SK-N-SH (cell line): ENCODE data around the gene ABCA1. TPM values are rescaled to one million over a fixed set of nuclear protein-coding genes. Genes with fewer than 3 reads are reported as not detected.

Experiments
- CTCF ChIA-PET: fragments of 300-600, 350-600 bp; formaldehyde crosslinking; extraction: SDS; loops from one replicate; lab custom pipeline; 2021; lab: Yijun Ruan, JAX
- POLR2A ChIA-PET: fragments of 350-600 bp; sonication (Branson Sonifier 250); formaldehyde crosslinking; extraction: SDS; loops from one replicate; lab custom pipeline; 2020; ENCODE audit warnings: antibody characterized with exemption, inconsistent platforms; lab: Yijun Ruan, JAX
- DNase-seq: peaks from one replicate; pipeline ENCODE4 v3.0.0; 2012
- H2AFZ ChIP-seq: fragments of 200-600 bp; sonication (generic); 2 replicates; pipeline ENCODE4 v1.8.1; 2016; ENCODE audit warnings: antibody characterized with exemption, mild to moderate bottlenecking, low read depth
- H3F3A ChIP-seq: fragments of 200-600 bp; sonication (generic); replicated peaks from 2 replicates; pipeline ENCODE3; 2016; ENCODE audit warnings: antibody characterized with exemption, mild to moderate bottlenecking; ENCODE audit not compliant: insufficient read depth
- H3K27ac ChIP-seq, 2 experiments: fragments of 200-500 bp in 1 of 2; fragments of 200-600 bp in 1 of 2; sonication (Bioruptor generic) in 1 of 2; sonication (generic), shearing (Covaris generic) in 1 of 2; 2 replicates each; pipeline versions ENCODE4 v1.5.1 to v1.6.1; 2014 to 2016; ENCODE audit warnings: low read depth in 2 of 2, inconsistent platforms in 1 of 2, low read length in 1 of 2, mild to moderate bottlenecking in 1 of 2, mixed read lengths in 1 of 2
- H3K27me3 ChIP-seq: fragments of 200-600 bp; sonication (generic), shearing (Covaris generic); 2 replicates; pipeline ENCODE4 v1.6.1; 2016; ENCODE audit warnings: mixed run types; ENCODE audit not compliant: insufficient read depth
- H3K36me3 ChIP-seq, 2 experiments: fragments of 200-500 bp in 1 of 2; fragments of 200-600 bp in 1 of 2; sonication (Bioruptor generic) in 1 of 2; sonication (generic) in 1 of 2; replicated peaks in 1 of 2; 2 replicates each; pipeline versions ENCODE3 to v1.5.1; 2014 to 2016; ENCODE audit warnings: low read length in 1 of 2, mild to moderate bottlenecking in 1 of 2; ENCODE audit not compliant: insufficient read depth in 2 of 2, control insufficient read depth in 1 of 2
- H3K4me1 ChIP-seq, 2 experiments: fragments of 200-500 bp in 1 of 2; fragments of 200-600 bp in 1 of 2; sonication (Bioruptor generic) in 1 of 2; sonication (generic), shearing (Covaris generic) in 1 of 2; 2 replicates each; pipeline versions ENCODE4 v1.5.1 to v1.6.1; 2014 to 2016; ENCODE audit warnings: low read depth in 1 of 2, low read length in 1 of 2, mixed run types in 1 of 2; ENCODE audit not compliant: insufficient read depth in 2 of 2, control insufficient read depth in 1 of 2
- H3K4me2 ChIP-seq: fragments of 200-600 bp; sonication (generic), shearing (Covaris generic); 2 replicates; pipeline ENCODE4 v1.6.1; 2017; ENCODE audit warnings: mixed run types
- H3K4me3 ChIP-seq, 2 experiments: fragments of 200-500 bp in 1 of 2; fragments of 200-600 bp in 1 of 2; sonication (Bioruptor generic) in 1 of 2; sonication (generic), shearing (Covaris generic) in 1 of 2; 2 replicates each; pipeline versions ENCODE4 v1.5.1 to v1.8.1; 2014 to 2016; ENCODE audit warnings: low read depth in 2 of 2, inconsistent platforms in 1 of 2, low read length in 1 of 2, mild to moderate bottlenecking in 1 of 2, mixed read lengths in 1 of 2, moderate library complexity in 1 of 2
- H3K79me2 ChIP-seq: fragments of 200-600 bp; sonication (generic); 2 replicates; pipeline ENCODE4 v1.8.1; 2017; ENCODE audit warnings: mild to moderate bottlenecking; ENCODE audit not compliant: insufficient read depth
- H3K9ac ChIP-seq: fragments of 200-600 bp; sonication (generic); 2 replicates; pipeline ENCODE4 v1.6.1; 2017; ENCODE audit warnings: mixed run types
- H3K9me2 ChIP-seq: fragments of 200-600 bp; sonication (generic); 2 replicates; pipeline ENCODE4 v1.6.1; 2017; ENCODE audit warnings: mixed run types
- H3K9me3 ChIP-seq: fragments of 200-600 bp; sonication (generic); 2 replicates; pipeline ENCODE4 v1.6.1; 2017; ENCODE audit warnings: mixed run types, mild to moderate bottlenecking, moderate library complexity
- H4K20me1 ChIP-seq: fragments of 200-600 bp; sonication (generic); 2 replicates; pipeline ENCODE4 v1.6.1; 2017; ENCODE audit warnings: mild to moderate bottlenecking, mixed run types; ENCODE audit not compliant: insufficient read depth
- CHD2 ChIP-seq: fragments of 150-350 bp; IDR thresholded peaks from 2 replicates; pipeline ENCODE4 v1.6.1; 2018; ENCODE audit warnings: low read length; ENCODE audit not compliant: partially characterized antibody
- CTCF ChIP-seq: fragments of 200-600 bp; sonication (generic); IDR thresholded peaks from 2 replicates; pipeline ENCODE4 v1.6.1; 2017; ENCODE audit warnings: antibody characterized with exemption, mild to moderate bottlenecking, moderate library complexity
- EP300 ChIP-seq, 2 experiments: IDR thresholded peaks; 2 replicates each; pipeline versions ENCODE4 v1.4.0 to v1.6.1; 2012; ENCODE audit warnings: borderline replicate concordance in 1 of 2, low read depth in 1 of 2, low read length in 1 of 2
- FOXJ3 ChIP-seq: sonication (generic); formaldehyde crosslinking; IDR thresholded peaks from 2 replicates; pipeline ENCODE4 v1.5.1; 2020; ENCODE audit warnings: mild to moderate bottlenecking, missing genetic modification reagents
- GATA2 ChIP-seq: sonication (generic); formaldehyde crosslinking; IDR thresholded peaks from 2 replicates; pipeline ENCODE4 v1.5.0; 2020; ENCODE audit warnings: mild to moderate bottlenecking, missing genetic modification reagents
- MAX ChIP-seq: IDR thresholded peaks from 2 replicates; pipeline ENCODE4 v1.4.0; 2012; ENCODE audit warnings: low read depth
- POLR2AphosphoS5 ChIP-seq: IDR thresholded peaks from 2 replicates; pipeline ENCODE4 v1.6.1; 2012; ENCODE audit warnings: low read depth, low read length
- RCOR1 ChIP-seq: fragments of 150-350 bp; IDR thresholded peaks from 2 replicates; pipeline ENCODE4 v1.6.1; 2017; ENCODE audit warnings: antibody characterized with exemption, low read length
- REST ChIP-seq: IDR thresholded peaks from 2 replicates; pipeline ENCODE4 v1.6.1; 2012; ENCODE audit warnings: mild to moderate bottlenecking, low read depth, low read length, moderate library complexity
- TAF1 ChIP-seq: IDR thresholded peaks from 2 replicates; pipeline ENCODE4 v1.6.1; 2012; ENCODE audit warnings: low read depth, mild to moderate bottlenecking, low read length, moderate library complexity, borderline replicate concordance
- TCF12 ChIP-seq: IDR thresholded peaks from 2 replicates; pipeline ENCODE4 v1.4.0; 2012
- YY1 ChIP-seq: IDR thresholded peaks from 2 replicates; pipeline ENCODE4 v1.4.0; 2012; ENCODE audit warnings: low read depth, mild to moderate bottlenecking
- ZBTB33 ChIP-seq: IDR thresholded peaks from 2 replicates; pipeline ENCODE4 v1.4.0; 2012; ENCODE audit warnings: low read depth, borderline replicate concordance
- WGBS: methylation state at CpG from one replicate; pipeline ENCODE4 v1.1.6; 2017; ENCODE audit warnings: low lambda C conversion rate; 5-methylcytosine and 5-hydroxymethylcytosine counted together
- polyA plus RNA-seq, 3 experiments: library from polyadenylated mRNA; depleted of rRNA; stranded (reverse); fragments of >200 nt; gene quantifications; 2 replicates each; pipeline ENCODE4 v1.2.3, GENCODE V29; 2012

Gene ABCA1
- polyA plus RNA-seq, 1 of the 3 experiments (the other 2 are of a cell fraction): 5.3 TPM

GRCh38 chr9:104798209-104798995 is 129.6 kb downstream of the ABCA1 start:
- Histone ChIP-seq H3K79me2 (no peaks in the 10 kb centered on the region), H3K27ac (peak overlapping the region; percentile 9 to 81; a peak in 3 of 4 replicates), H3K27me3 (no peaks in the 10 kb centered on the region), H4K20me1 (no peaks in the 10 kb centered on the region), H3K4me2 (no peak overlapping the region), H3K4me1 (peaks cover 0 to 60% of the 10 kb centered on the region in 2 experiments; a peak in 2 of 4 replicates), H3F3A (no peaks in the 10 kb centered on the region), H3K4me3 (no peak overlapping the region), H3K36me3 (peaks cover 4 to 67% of the 10 kb centered on the region in 2 experiments), H3K9ac (no peak overlapping the region), H2AFZ (no peak overlapping the region), H3K9me3 (no peaks in the 10 kb centered on the region), H3K9me2 (no peaks in the 10 kb centered on the region)
- no peak for TF ChIP-seq MAX
- TF ChIP-seq EP300 (IDR thresholded peaks at IDR 0.05; ENCODE audit: borderline replicate concordance in 1 of 2, low read depth in 1 of 2, low read length in 1 of 2): peak in 1 of 2 experiments; percentile 88; a peak in 2 of 4 replicates
- TF ChIP-seq ZBTB33: no peak
- TF ChIP-seq CTCF: no peak
- no peak for TF ChIP-seq REST
- peak; percentile 63 for TF ChIP-seq TCF12
- TF ChIP-seq FOXJ3: peak; percentile 87
- TF ChIP-seq GATA2 (CRISPR knock-in tag): peak; percentile 80
- peak; percentile 46; the same call in 1 of the 2 replicates for TF ChIP-seq POLR2AphosphoS5
- peak; percentile 51 for TF ChIP-seq CHD2
- TF ChIP-seq YY1: no peak
- no peak for TF ChIP-seq TAF1
- peak; percentile 90 for TF ChIP-seq RCOR1
- POLR2A ChIA-PET: no interaction called here
- CTCF ChIA-PET: interaction anchor here (0.9 to 6.9 kb wide), 7 partner anchors 9 to 616 kb away, joined by 3 to 31 read pairs (median 6); no protein-coding TSS in a partner anchor
- WGBS: 59% methylated on average over 5 of the region's 5 CpGs
- DNase-seq: peak; percentile 57
